AG04450 (cell line): ENCODE data around the gene LSM3. TPM values are rescaled to one million over a fixed set of nuclear protein-coding genes. Genes with fewer than 3 reads are reported as not detected.

ENCODE experiments used
- CTCF ChIA-PET: fragments of 300-600, 350-600 bp; formaldehyde crosslinking; extraction: SDS; loops from one replicate; lab custom pipeline; 2022; ENCODE audit warnings: antibody characterized with exemption, inconsistent platforms; lab: Charles Lee
- POLR2A ChIA-PET: fragments of 350-600 bp; formaldehyde crosslinking; extraction: SDS; loops from one replicate; lab custom pipeline; 2021; ENCODE audit warnings: antibody characterized with exemption, inconsistent platforms; lab: Yijun Ruan, JAX
- DNase-seq: peaks from one replicate; pipeline ENCODE4 v3.0.0-alpha.2; 2011; ENCODE audit warnings: low read depth, low spot score
- H3K27ac ChIP-seq: one replicate; pipeline ENCODE4 v1.5.1; 2012; ENCODE audit warnings: low read depth, low read length, control low read depth
- H3K27me3 ChIP-seq: one replicate; pipeline ENCODE4 v1.6.0; 2012; ENCODE audit warnings: low read length; ENCODE audit not compliant: control insufficient read depth, insufficient read depth
- H3K4me3 ChIP-seq: 2 replicates; pipeline ENCODE4 v1.5.1; 2011; ENCODE audit warnings: mild to moderate bottlenecking, low read depth, low read length, control low read depth
- H3K9me3 ChIP-seq: 2 replicates; pipeline ENCODE4 v1.5.1; 2012; ENCODE audit warnings: low read length; ENCODE audit not compliant: control insufficient read depth, insufficient read depth
- CTCF ChIP-seq: IDR thresholded peaks from 2 replicates; pipeline ENCODE4 v1.5.1; 2011; ENCODE audit warnings: low read depth, low read length, control low read depth, inconsistent platforms
- polyA plus RNA-seq: library from polyadenylated mRNA; depleted of rRNA; stranded (reverse); fragments of >200 nt; gene quantifications from 2 replicates; pipeline ENCODE4 v1.2.3, GENCODE V29; 2011

LSM3 gene
- polyA plus RNA-seq, 1 experiment, result 11.9 TPM

- H3K27ac ChIP-seq, result no peak overlapping the region
- CTCF ChIA-PET, result interaction anchor here (0.7 to 3.0 kb wide), 3 partner anchors 10 to 39 kb away, joined by 3 to 14 read pairs (median 5); no protein-coding TSS in a partner anchor
- no peaks in the 10 kb centered on the region for H3K27me3 ChIP-seq
- POLR2A ChIA-PET, result no interaction called here
- H3K4me3 ChIP-seq, result no peak overlapping the region
- H3K9me3 ChIP-seq, result peaks cover 11% of the 10 kb centered on the region
- no peak for TF ChIP-seq CTCF
- DNase-seq, result no peak
Observed at GRCh38 chr3:14242490-14243311, 64.1 kb downstream of the LSM3 start.

- no peaks in the 10 kb centered on the region for H3K27me3 ChIP-seq
- ChIA-PET CTCF (interaction anchor here (0.6 to 3.0 kb wide), 4 partner anchors 18 to 572 kb away, joined by 3 to 14 read pairs (median 7); no protein-coding TSS in a partner anchor), POLR2A (no interaction called here)
- no peak for TF ChIP-seq CTCF
- DNase-seq, result no peak
- peaks cover 11% of the 10 kb centered on the region for H3K9me3 ChIP-seq
- no peak overlapping the region for H3K4me3 ChIP-seq
- H3K27ac ChIP-seq, result no peak overlapping the region
Observed at GRCh38 chr3:14243782-14244181, 65.2 kb downstream of the LSM3 start.

GRCh38 chr3:14244521-14245247 is 66.1 kb downstream of the LSM3 start:
- H3K4me3 ChIP-seq, result no peak overlapping the region
- no peaks in the 10 kb centered on the region for H3K27me3 ChIP-seq
- CTCF ChIA-PET, result interaction anchor here (0.6 to 3.0 kb wide), 3 partner anchors 23 to 572 kb away, joined by 3 to 14 read pairs (median 9); no protein-coding TSS in a partner anchor
- H3K27ac ChIP-seq, result peak overlapping the region; percentile 11
- DNase-seq, result no peak
- TF ChIP-seq CTCF, result no peak
- peaks cover 11% of the 10 kb centered on the region for H3K9me3 ChIP-seq
- POLR2A ChIA-PET, result no interaction called here

- H3K4me3 ChIP-seq, result no peak overlapping the region
- H3K9me3 ChIP-seq, result peaks cover 11% of the 10 kb centered on the region
- H3K27me3 ChIP-seq, result no peaks in the 10 kb centered on the region
- ChIA-PET CTCF (no interaction called here), POLR2A (interaction anchor here (1.1 kb wide), 1 partner anchor 34 kb away, joined by 3 read pairs; no protein-coding TSS in a partner anchor)
- TF ChIP-seq CTCF, result no peak
- no peak for DNase-seq
- peak overlapping the region; percentile 11 for H3K27ac ChIP-seq
Observed at GRCh38 chr3:14245248-14245639, 66.6 kb downstream of the LSM3 start.
